ENCODE results near the gene PIK3CD.

Gene PIK3CD

DNA sequence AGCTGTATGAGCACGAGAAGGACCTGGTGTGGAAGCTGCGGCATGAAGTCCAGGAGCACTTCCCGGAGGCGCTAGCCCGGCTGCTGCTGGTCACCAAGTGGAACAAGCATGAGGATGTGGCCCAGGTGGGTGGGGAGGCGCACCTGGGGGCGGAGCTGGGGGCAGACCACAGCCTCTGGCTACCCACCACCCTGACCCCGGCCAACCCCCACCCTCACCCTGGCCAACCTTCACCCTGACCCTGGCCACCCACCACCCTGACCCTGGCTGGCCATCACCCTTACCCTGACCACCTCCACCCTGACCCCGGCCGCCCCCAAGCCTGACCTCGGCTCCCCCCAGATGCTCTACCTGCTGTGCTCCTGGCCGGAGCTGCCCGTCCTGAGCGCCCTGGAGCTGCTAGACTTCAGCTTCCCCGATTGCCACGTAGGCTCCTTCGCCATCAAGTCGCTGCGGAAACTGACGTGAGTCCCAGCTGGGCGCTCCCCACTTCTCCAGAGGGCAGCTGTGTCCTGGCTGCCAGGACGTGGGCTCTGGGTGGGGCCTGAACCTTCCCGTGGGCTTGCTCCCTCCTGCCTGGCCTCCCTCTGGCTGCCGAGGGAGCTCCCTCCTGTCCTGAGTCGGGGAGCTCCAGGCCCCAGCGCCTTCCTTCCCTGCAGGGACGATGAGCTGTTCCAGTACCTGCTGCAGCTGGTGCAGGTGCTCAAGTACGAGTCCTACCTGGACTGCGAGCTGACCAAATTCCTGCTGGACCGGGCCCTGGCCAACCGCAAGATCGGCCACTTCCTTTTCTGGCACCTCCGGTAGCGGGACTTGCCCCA is 69.5 kb downstream of the PIK3CD start:
- DNase-seq = no peak

DNA sequence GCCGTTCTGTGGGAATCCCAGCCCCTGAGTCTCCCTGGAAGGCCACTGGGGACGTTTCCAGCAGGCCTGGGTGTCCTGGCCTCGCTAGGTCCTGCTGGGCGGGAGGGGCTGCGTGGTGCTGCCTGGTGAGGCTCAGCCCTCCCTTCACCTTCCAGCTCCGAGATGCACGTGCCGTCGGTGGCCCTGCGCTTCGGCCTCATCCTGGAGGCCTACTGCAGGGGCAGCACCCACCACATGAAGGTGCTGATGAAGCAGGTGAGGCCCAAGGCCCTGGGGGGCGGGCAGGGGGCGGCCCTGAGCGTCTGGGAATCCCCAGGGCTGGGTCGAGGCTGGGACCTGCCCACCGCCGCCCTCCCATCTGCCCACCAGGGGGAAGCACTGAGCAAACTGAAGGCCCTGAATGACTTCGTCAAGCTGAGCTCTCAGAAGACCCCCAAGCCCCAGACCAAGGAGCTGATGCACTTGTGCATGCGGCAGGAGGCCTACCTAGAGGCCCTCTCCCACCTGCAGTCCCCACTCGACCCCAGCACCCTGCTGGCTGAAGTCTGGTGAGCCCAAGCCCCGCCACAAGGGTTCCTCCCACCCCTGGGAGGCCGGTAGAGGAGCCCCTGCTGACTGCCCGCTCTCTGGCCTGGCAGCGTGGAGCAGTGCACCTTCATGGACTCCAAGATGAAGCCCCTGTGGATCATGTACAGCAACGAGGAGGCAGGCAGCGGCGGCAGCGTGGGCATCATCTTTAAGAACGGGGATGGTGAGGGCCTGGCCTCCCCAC is 70.3 kb downstream of the PIK3CD start:
- DNase-seq = no peak

GRCh38 chr1:9722378-9722749 is 70.8 kb downstream of the PIK3CD start:
- DNase-seq = no peak

DNA sequence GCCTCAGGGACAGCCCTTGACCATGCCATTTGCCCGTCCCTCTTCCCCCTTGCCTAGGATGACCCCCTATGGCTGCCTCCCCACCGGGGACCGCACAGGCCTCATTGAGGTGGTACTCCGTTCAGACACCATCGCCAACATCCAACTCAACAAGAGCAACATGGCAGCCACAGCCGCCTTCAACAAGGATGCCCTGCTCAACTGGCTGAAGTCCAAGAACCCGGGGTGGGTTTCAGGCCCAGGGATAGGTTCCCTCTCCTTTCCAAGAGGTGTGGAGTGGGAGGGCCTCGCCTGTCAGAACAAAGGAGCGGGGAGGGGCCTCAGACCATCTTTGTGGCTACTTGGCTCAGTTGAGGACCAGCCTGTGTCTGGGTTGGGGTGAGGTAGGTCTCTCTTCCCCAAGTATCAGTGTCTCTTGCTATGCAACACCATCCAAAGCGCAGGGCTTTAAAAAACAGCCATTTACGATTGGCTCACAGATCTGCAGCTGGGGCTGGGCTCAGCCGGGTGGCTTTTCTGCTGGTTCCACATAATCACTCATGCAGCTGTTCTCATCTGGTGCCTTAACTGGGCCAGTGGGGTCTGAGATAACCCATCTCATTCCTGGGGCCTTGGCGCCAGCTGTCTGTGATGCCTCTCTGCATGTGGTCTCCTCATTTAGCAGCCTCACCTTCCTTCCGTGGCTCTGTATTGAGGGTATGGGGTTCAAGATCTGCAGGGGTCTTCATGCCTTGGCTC is 71.7 kb downstream of the PIK3CD start:
- DNase-seq = no peak

DNA sequence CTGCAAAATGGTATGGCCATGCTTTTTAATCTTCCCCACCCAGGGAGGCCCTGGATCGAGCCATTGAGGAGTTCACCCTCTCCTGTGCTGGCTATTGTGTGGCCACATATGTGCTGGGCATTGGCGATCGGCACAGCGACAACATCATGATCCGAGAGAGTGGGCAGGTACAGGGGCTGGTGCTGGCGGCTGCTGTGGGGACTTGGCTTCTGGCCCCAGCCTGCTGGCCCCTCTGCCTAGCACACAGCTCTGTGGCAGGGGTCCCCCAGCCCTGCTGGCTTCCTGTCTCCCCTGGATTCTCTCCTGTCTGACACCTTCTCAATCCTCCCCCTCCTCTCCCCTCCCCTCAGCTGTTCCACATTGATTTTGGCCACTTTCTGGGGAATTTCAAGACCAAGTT is 72.4 kb downstream of the PIK3CD start:
- no peak for DNase-seq

DNA sequence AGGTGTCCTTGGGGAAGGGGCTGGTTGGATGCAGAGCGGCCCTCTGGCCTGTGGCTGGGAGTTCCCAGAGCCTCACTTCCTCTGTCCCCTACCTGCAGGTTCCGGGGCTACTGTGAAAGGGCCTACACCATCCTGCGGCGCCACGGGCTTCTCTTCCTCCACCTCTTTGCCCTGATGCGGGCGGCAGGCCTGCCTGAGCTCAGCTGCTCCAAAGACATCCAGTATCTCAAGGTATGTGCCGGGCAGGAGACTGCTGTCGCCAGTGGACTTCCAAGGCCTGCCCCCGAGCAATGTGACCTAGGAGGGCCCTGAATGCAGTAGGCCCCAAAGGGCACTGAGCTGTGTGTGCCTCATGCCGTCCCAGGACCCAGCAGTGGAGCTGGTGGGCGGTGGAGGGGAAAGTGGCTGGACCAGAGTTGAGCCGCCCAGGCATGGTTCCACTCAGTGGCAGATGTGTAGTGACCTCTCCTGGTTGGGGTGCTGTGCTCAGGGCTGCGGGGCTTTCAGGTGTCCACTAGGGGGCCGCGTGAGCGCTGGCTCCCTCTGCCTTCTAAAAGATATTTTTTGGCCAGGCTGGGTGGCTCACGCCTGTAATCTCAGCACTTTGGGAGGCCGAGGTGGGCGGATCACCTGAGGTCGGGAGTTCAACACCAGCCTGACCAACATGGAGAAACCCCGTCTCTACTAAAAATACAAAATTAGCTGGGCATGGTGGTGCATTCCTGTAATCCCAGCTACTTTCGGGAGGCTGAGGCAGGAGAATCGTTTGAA is 73.4 kb downstream of the PIK3CD start:
- DNase-seq = no peak

DNA sequence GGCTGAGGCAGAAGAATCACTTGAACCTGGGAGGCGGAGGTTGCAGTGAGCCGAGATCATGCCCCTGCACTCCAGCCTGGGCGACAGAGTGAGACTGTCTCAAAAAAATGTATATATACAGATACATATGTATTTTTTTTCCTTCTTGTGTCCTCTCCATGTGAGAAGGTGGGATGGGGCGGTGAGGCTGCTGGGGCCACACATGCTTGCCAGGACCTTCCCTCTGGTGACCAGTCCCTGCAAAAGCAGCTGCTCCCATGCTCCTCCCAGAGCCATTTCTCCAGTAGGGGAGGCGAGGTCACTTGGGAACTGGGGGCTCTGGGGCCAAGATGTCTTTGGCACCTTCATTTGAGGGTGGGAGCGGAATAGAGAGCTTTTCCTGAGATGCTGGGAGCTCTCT is 74.9 kb downstream of the PIK3CD start:
- no peak for DNase-seq

- no peak for DNase-seq
Observed at GRCh38 chr1:9726905-9727595, 75.5 kb downstream of the PIK3CD start.

GRCh38 chr1:9728451-9729295 is 77.1 kb downstream of the PIK3CD start:
- no peak for DNase-seq

GRCh38 chr1:9729523-9729922 is 78.0 kb downstream of the PIK3CD start:
- DNase-seq = no peak

DNA sequence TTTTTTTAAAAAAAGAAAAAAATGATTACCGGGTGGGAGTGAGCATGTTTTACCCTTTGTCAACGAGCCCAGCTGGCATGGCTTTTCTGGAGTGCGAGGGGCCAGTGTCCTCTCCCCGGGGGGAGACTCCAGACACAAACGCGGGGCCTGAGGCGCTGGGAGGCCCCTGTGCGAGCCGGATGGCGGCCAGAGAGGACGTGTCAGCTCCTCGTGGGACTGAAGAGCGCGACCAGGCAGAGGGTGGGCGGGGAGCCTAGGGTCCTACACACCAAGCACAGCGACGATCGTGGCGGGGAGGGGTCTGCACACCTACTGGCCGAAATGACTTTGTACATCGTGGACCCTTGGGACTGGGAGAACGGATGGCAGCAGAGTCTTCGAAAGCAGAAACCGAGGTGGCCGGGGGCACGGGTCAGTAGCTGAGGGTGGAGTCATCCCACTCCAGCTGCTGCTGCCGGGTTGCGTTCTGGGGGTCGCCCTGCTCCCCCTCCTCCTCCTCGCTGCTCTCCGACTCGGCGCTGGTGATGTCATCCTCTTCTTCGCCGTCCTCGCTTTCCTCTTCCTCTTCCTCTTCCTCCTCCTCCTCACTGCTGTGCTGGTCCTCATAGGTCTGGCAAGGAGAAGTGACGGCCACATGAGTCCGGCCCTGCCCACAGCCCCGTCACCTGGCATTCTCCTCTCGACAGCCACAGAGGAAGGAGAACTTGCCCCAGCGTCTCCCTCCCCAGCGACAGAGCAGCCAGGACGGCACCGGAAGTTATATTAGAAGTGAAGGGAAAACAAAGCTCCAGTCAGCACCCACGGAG is 78.8 kb downstream of the PIK3CD start:
- DNase-seq = no peak

DNA sequence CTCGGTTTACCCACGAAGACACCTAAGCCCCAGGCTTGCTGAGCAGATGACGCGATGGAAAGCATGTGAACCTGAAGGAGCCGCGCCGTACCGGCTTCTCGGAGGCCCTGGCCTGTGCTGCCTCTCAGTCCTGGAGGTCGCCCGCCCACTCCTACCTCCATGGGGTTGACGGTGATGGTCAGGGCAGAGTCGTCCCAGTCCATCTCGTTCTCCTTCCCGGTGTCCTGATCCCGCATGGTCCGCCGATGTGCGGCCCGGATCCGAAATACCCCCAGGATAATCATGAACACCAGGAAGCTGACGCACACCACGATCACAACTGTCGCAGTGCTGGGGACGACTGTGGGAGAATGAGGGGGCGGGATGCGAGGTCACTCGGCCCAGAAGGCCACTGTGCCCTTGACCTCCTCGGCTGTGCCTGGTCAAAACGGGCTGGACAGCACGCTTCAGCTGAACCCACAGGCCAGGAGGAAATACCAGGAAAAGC is 79.6 kb downstream of the PIK3CD start:
- no peak for DNase-seq

DNA sequence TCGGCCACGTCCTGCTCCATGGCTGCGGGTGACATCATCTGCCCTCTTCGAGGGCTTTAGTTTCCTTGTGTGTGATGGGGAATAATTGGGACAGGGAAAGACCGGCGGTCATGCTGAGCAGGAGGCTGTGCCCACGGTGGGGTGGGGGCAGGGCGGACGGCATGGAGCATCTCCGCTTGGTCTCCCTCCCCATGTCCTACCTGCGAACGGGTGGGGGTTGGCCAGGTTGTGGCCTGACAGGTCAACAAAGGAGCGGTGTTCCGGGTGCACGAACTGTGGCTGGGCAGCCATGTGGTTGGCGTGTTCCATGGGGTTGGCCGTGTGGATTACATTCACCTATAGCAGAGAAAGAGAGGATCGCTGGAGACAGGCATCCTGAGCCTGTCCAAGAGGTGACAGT is 80.0 kb downstream of the PIK3CD start:
- no peak for DNase-seq

- DNase-seq = no peak
Observed at GRCh38 chr1:9732123-9732971, 80.8 kb downstream of the PIK3CD start.

DNA sequence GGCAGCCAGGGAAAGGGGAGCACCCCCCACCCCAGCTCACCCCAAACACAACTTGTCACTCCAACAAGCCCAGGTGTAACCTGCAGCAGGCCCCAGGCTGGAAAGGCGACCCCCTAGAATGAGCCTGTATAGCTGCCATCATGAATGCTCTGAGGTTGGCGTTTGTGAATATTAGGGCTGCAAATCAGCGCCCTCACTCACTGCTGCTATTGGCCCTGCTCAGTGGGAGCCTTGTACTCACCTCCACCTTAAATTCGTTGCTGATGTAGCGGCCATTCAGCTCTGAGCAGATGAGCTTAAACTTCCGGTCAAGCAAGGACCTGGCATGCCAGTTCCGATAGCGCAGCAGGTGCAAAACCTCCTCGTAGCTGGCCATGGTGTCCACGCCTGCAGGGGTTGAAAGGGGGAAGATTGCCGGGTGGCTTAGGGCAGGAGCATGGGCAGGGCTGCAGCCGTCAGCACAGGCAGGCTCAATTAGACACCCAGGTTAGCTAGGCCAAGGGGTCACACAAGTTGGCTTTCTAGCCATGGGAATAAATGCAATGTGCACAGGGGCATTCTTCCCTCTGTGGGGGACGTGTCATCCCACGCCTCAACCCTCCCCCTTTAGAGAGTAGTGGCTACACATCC is 81.7 kb downstream of the PIK3CD start:
- no peak for DNase-seq

GRCh38 chr1:9735800-9736199 is 84.3 kb downstream of the PIK3CD start:
- no peak for DNase-seq

GRCh38 chr1:9736241-9736640 is 84.7 kb downstream of the PIK3CD start:
- no peak for DNase-seq

GRCh38 chr1:9737057-9737456 is 85.5 kb downstream of the PIK3CD start:
- no peak for DNase-seq

- DNase-seq = no peak
Observed at GRCh38 chr1:9737671-9738070, 86.1 kb downstream of the PIK3CD start.

All from NCI-H2081 treated with DMSO at 0.1 percent for 48 hours (cell line).